SK-N-SH (cell line): Measurements from ENCODE around the gene PDIA6. TPM values are rescaled to one million over a fixed set of nuclear protein-coding genes. Genes with fewer than 3 reads are reported as not detected.
A peak's percentile ranks its signal among the peaks of the same experiment; 100 is the strongest.

Source experiments
- CTCF ChIA-PET: fragments of 300-600, 350-600 bp; formaldehyde crosslinking; extraction: SDS; loops from one replicate; lab custom pipeline; 2021; lab: Yijun Ruan, JAX
- POLR2A ChIA-PET: fragments of 350-600 bp; sonication (Branson Sonifier 250); formaldehyde crosslinking; extraction: SDS; loops from one replicate; lab custom pipeline; 2020; ENCODE audit warnings: antibody characterized with exemption, inconsistent platforms; lab: Yijun Ruan, JAX
- DNase-seq: peaks from one replicate; pipeline ENCODE4 v3.0.0; 2012
- H2AFZ ChIP-seq: fragments of 200-600 bp; sonication (generic); 2 replicates; pipeline ENCODE4 v1.8.1; 2016; ENCODE audit warnings: antibody characterized with exemption, mild to moderate bottlenecking, low read depth
- H3F3A ChIP-seq: fragments of 200-600 bp; sonication (generic); replicated peaks from 2 replicates; pipeline ENCODE3; 2016; ENCODE audit warnings: antibody characterized with exemption, mild to moderate bottlenecking; ENCODE audit not compliant: insufficient read depth
- H3K27ac ChIP-seq, 2 experiments: fragments of 200-500 bp in 1 of 2; fragments of 200-600 bp in 1 of 2; sonication (Bioruptor generic) in 1 of 2; sonication (generic), shearing (Covaris generic) in 1 of 2; 2 replicates each; pipeline versions ENCODE4 v1.5.1 to v1.6.1; 2014 to 2016; ENCODE audit warnings: low read depth in 2 of 2, inconsistent platforms in 1 of 2, low read length in 1 of 2, mild to moderate bottlenecking in 1 of 2, mixed read lengths in 1 of 2
- H3K27me3 ChIP-seq: fragments of 200-600 bp; sonication (generic), shearing (Covaris generic); 2 replicates; pipeline ENCODE4 v1.6.1; 2016; ENCODE audit warnings: mixed run types; ENCODE audit not compliant: insufficient read depth
- H3K36me3 ChIP-seq, 2 experiments: fragments of 200-500 bp in 1 of 2; fragments of 200-600 bp in 1 of 2; sonication (Bioruptor generic) in 1 of 2; sonication (generic) in 1 of 2; replicated peaks in 1 of 2; 2 replicates each; pipeline versions ENCODE3 to v1.5.1; 2014 to 2016; ENCODE audit warnings: low read length in 1 of 2, mild to moderate bottlenecking in 1 of 2; ENCODE audit not compliant: insufficient read depth in 2 of 2, control insufficient read depth in 1 of 2
- H3K4me1 ChIP-seq, 2 experiments: fragments of 200-500 bp in 1 of 2; fragments of 200-600 bp in 1 of 2; sonication (Bioruptor generic) in 1 of 2; sonication (generic), shearing (Covaris generic) in 1 of 2; 2 replicates each; pipeline versions ENCODE4 v1.5.1 to v1.6.1; 2014 to 2016; ENCODE audit warnings: low read depth in 1 of 2, low read length in 1 of 2, mixed run types in 1 of 2; ENCODE audit not compliant: insufficient read depth in 2 of 2, control insufficient read depth in 1 of 2
- H3K4me2 ChIP-seq: fragments of 200-600 bp; sonication (generic), shearing (Covaris generic); 2 replicates; pipeline ENCODE4 v1.6.1; 2017; ENCODE audit warnings: mixed run types
- H3K4me3 ChIP-seq, 2 experiments: fragments of 200-500 bp in 1 of 2; fragments of 200-600 bp in 1 of 2; sonication (Bioruptor generic) in 1 of 2; sonication (generic), shearing (Covaris generic) in 1 of 2; 2 replicates each; pipeline versions ENCODE4 v1.5.1 to v1.8.1; 2014 to 2016; ENCODE audit warnings: low read depth in 2 of 2, inconsistent platforms in 1 of 2, low read length in 1 of 2, mild to moderate bottlenecking in 1 of 2, mixed read lengths in 1 of 2, moderate library complexity in 1 of 2
- H3K79me2 ChIP-seq: fragments of 200-600 bp; sonication (generic); 2 replicates; pipeline ENCODE4 v1.8.1; 2017; ENCODE audit warnings: mild to moderate bottlenecking; ENCODE audit not compliant: insufficient read depth
- H3K9ac ChIP-seq: fragments of 200-600 bp; sonication (generic); 2 replicates; pipeline ENCODE4 v1.6.1; 2017; ENCODE audit warnings: mixed run types
- H3K9me2 ChIP-seq: fragments of 200-600 bp; sonication (generic); 2 replicates; pipeline ENCODE4 v1.6.1; 2017; ENCODE audit warnings: mixed run types
- H3K9me3 ChIP-seq: fragments of 200-600 bp; sonication (generic); 2 replicates; pipeline ENCODE4 v1.6.1; 2017; ENCODE audit warnings: mixed run types, mild to moderate bottlenecking, moderate library complexity
- H4K20me1 ChIP-seq: fragments of 200-600 bp; sonication (generic); 2 replicates; pipeline ENCODE4 v1.6.1; 2017; ENCODE audit warnings: mild to moderate bottlenecking, mixed run types; ENCODE audit not compliant: insufficient read depth
- ELF1 ChIP-seq: IDR thresholded peaks from 2 replicates; pipeline ENCODE4 v1.4.0; 2012
- EP300 ChIP-seq, 2 experiments: IDR thresholded peaks; 2 replicates each; pipeline versions ENCODE4 v1.4.0 to v1.6.1; 2012; ENCODE audit warnings: borderline replicate concordance in 1 of 2, low read depth in 1 of 2, low read length in 1 of 2
- FOXM1 ChIP-seq: IDR thresholded peaks from 2 replicates; pipeline ENCODE4 v1.4.0; 2012; ENCODE audit warnings: low read depth, mild to moderate bottlenecking
- MXI1 ChIP-seq: IDR thresholded peaks from 2 replicates; pipeline ENCODE4 v1.6.1; 2012; ENCODE audit warnings: mild to moderate bottlenecking, low read depth, low read length, improper control_type of control experiment
- NFIC ChIP-seq: IDR thresholded peaks from 2 replicates; pipeline ENCODE4 v1.4.0; 2012; ENCODE audit warnings: borderline replicate concordance
- NRF1 ChIP-seq: IDR thresholded peaks from 2 replicates; pipeline ENCODE4 v1.6.1; 2012; ENCODE audit warnings: low read depth, mild to moderate bottlenecking, low read length
- WGBS: methylation state at CpG from one replicate; pipeline ENCODE4 v1.1.6; 2017; ENCODE audit warnings: low lambda C conversion rate; 5-methylcytosine and 5-hydroxymethylcytosine counted together
- polyA plus RNA-seq, 3 experiments: library from polyadenylated mRNA; depleted of rRNA; stranded (reverse); fragments of >200 nt; gene quantifications; 2 replicates each; pipeline ENCODE4 v1.2.3, GENCODE V29; 2012
- TF ChIP-seq, protein P1 (sequence below): IDR thresholded peaks from 2 replicates; pipeline ENCODE4; 2012
- TF ChIP-seq, protein P2 (sequence below): IDR thresholded peaks from 2 replicates; pipeline ENCODE4 v1.4.0; 2012; ENCODE audit warnings: low read depth, borderline replicate concordance
- TF ChIP-seq, protein P3 (sequence below): IDR thresholded peaks from 2 replicates; pipeline ENCODE4 v1.4.0; 2012; ENCODE audit warnings: low read depth, borderline replicate concordance
- TF ChIP-seq, protein P4 (sequence below): fragments of 200-600 bp; sonication (generic); IDR thresholded peaks from 2 replicates; pipeline ENCODE4 v1.6.1; 2017; ENCODE audit warnings: antibody characterized with exemption, mild to moderate bottlenecking, moderate library complexity

Gene PDIA6
- polyA plus RNA-seq, 1 of the 3 experiments (the other 2 are of a cell fraction) = 325 TPM

DNA sequence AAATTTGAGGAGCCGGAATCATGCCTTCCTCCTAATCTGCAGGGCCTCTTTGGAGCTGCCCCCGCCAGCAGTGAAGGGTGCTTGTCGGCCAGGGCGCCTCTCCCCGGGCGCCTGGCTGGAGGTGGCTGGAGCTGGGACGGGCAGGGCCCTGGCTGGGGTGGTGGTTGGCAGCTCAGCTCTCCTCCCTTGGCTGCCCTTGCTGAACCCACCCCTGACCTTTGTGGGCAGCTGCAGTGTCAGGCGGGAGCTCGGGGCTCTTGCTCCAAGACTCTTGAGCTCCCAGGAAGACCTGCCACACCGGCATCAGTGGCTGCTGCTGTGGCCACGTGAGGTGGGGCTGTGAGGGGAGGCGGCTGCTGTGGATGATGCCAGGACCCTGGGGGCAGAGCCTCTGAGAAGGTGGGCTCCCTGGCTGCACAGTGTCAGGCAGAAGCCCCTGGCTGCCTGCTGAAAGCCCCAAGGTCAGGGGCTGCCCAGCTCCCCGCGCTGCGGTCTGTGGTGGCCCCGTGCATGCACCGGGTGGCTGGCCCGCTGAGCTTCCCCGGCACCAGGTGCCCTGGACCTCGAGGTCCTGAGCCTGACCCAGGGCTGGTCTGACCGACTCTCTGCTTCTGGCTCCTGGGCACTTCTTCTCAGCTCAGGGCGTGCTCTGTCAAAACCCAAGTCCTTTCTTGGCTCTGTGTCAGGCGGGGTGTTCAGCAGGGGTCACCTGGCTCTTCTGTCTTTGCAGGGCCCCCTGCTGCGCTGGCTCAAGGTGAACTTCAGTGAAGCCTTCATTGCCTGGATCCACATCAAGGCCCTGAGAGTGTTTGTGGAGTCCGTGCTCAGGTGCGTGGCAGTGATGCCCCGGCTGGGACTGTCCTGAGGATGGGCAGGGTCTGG lies 34.5 kb downstream of the PDIA6 start:
- no peaks in the 10 kb centered on the region for H3F3A ChIP-seq
- no peak overlapping the region for H3K4me2 ChIP-seq
- no peaks in the 10 kb centered on the region for H3K27me3 ChIP-seq
- TF ChIP-seq, protein P1, sequence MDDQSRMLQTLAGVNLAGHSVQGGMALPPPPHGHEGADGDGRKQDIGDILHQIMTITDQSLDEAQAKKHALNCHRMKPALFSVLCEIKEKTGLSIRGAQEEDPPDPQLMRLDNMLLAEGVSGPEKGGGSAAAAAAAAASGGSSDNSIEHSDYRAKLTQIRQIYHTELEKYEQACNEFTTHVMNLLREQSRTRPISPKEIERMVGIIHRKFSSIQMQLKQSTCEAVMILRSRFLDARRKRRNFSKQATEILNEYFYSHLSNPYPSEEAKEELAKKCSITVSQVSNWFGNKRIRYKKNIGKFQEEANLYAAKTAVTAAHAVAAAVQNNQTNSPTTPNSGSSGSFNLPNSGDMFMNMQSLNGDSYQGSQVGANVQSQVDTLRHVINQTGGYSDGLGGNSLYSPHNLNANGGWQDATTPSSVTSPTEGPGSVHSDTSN = no peak
- TF ChIP-seq ELF1 = no peak
- no peak for TF ChIP-seq NFIC
- TF ChIP-seq MXI1 = no peak
- TF ChIP-seq NRF1 = no peak
- TF ChIP-seq FOXM1 = no peak
- TF ChIP-seq, protein P2, sequence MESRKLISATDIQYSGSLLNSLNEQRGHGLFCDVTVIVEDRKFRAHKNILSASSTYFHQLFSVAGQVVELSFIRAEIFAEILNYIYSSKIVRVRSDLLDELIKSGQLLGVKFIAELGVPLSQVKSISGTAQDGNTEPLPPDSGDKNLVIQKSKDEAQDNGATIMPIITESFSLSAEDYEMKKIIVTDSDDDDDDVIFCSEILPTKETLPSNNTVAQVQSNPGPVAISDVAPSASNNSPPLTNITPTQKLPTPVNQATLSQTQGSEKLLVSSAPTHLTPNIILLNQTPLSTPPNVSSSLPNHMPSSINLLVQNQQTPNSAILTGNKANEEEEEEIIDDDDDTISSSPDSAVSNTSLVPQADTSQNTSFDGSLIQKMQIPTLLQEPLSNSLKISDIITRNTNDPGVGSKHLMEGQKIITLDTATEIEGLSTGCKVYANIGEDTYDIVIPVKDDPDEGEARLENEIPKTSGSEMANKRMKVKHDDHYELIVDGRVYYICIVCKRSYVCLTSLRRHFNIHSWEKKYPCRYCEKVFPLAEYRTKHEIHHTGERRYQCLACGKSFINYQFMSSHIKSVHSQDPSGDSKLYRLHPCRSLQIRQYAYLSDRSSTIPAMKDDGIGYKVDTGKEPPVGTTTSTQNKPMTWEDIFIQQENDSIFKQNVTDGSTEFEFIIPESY = no peak
- TF ChIP-seq EP300 (IDR thresholded peaks at IDR 0.05; ENCODE audit: borderline replicate concordance in 1 of 2, low read depth in 1 of 2, low read length in 1 of 2) = no peak
- TF ChIP-seq, protein P3, sequence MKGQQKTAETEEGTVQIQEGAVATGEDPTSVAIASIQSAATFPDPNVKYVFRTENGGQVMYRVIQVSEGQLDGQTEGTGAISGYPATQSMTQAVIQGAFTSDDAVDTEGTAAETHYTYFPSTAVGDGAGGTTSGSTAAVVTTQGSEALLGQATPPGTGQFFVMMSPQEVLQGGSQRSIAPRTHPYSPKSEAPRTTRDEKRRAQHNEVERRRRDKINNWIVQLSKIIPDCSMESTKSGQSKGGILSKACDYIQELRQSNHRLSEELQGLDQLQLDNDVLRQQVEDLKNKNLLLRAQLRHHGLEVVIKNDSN = no peak
- TF ChIP-seq, protein P4, sequence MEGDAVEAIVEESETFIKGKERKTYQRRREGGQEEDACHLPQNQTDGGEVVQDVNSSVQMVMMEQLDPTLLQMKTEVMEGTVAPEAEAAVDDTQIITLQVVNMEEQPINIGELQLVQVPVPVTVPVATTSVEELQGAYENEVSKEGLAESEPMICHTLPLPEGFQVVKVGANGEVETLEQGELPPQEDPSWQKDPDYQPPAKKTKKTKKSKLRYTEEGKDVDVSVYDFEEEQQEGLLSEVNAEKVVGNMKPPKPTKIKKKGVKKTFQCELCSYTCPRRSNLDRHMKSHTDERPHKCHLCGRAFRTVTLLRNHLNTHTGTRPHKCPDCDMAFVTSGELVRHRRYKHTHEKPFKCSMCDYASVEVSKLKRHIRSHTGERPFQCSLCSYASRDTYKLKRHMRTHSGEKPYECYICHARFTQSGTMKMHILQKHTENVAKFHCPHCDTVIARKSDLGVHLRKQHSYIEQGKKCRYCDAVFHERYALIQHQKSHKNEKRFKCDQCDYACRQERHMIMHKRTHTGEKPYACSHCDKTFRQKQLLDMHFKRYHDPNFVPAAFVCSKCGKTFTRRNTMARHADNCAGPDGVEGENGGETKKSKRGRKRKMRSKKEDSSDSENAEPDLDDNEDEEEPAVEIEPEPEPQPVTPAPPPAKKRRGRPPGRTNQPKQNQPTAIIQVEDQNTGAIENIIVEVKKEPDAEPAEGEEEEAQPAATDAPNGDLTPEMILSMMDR = no peak
- TF ChIP-seq, all 33 proteins: peak for 0
- H3K4me1 ChIP-seq = peaks cover 0 to 21% of the 10 kb centered on the region in 2 experiments; a peak in 1 of 4 replicates
- H3K79me2 ChIP-seq = no peaks in the 10 kb centered on the region
- POLR2A ChIA-PET = interaction anchor here (0.7 kb wide), 1 partner anchor 10 kb away, joined by 4 read pairs; no protein-coding TSS in a partner anchor
- no peak overlapping the region for H3K4me3 ChIP-seq
- peaks cover 12 to 30% of the 10 kb centered on the region in 2 experiments for H3K36me3 ChIP-seq
- CTCF ChIA-PET = interaction anchor here (0.5 to 2.3 kb wide), 5 partner anchors 10 to 306 kb away, joined by 3 to 7 read pairs (median 3); no protein-coding TSS in a partner anchor
- H3K9me2 ChIP-seq = no peaks in the 10 kb centered on the region
- no peaks in the 10 kb centered on the region for H3K9me3 ChIP-seq
- no peak overlapping the region for H2AFZ ChIP-seq
- 91% methylated on average over 12 of the region's 27 CpGs for WGBS
- H3K27ac ChIP-seq = no peak overlapping the region
- H4K20me1 ChIP-seq = no peaks in the 10 kb centered on the region
- peak; percentile 35 for DNase-seq
- no peak overlapping the region for H3K9ac ChIP-seq
